Hepatic stellate cell (primary cell): Measurements from ENCODE around the gene POLR2H.
"Not testable (repeated sequence)": the region's sequence is repeated elsewhere in the genome, so short reads cannot be mapped to it uniquely, and the experiment has no call there.

Source experiments
- DNase-seq: peaks from one replicate; pipeline ENCODE4 v3.0.0; 2011; ENCODE audit warnings: low spot score

POLR2H gene

DNA sequence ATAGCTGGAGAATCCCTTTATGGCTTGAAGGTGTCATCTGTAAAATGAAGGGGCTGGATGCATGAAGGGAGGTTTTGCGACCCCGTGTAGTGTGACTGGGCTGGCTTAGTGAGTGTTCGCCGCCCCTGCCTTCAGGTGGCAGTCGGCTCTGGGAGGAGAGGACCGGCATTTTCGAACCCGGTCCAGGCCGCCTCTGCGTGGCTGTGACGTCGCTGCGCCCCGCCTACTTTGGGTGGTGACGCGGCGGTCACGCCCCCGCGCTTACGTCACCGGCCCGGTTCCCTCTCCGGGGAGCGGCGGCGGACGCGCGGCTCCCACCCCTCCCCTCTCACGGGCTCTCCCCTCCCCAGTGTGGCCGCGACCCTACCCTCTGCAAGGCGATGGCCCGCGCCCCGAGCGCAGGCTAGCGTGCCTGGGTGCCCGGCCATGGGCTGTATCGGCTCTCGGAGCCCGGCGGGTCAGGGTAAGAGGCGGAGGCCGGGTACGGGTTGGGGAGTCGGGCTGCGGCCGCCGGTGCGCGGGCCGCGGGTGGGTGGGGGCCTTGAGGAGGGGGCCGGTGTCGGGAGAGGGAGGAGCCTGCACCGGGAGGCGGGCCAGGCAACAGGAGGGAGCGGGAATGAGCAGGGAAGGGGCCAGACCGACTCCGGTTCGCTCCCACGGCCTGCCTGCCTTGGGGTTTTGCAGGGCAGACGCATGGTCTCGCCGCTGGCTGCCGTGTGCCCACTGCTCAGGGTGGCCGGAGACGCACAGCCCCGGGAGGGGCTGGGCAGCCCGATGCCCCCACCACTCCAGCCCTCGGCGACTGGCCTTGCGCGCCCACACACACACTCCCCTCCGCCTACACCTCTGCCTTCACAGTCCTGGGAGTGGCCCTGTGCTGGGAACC is 25.6 kb upstream of the POLR2H start:
- DNase-seq, result peak; percentile 79

DNA sequence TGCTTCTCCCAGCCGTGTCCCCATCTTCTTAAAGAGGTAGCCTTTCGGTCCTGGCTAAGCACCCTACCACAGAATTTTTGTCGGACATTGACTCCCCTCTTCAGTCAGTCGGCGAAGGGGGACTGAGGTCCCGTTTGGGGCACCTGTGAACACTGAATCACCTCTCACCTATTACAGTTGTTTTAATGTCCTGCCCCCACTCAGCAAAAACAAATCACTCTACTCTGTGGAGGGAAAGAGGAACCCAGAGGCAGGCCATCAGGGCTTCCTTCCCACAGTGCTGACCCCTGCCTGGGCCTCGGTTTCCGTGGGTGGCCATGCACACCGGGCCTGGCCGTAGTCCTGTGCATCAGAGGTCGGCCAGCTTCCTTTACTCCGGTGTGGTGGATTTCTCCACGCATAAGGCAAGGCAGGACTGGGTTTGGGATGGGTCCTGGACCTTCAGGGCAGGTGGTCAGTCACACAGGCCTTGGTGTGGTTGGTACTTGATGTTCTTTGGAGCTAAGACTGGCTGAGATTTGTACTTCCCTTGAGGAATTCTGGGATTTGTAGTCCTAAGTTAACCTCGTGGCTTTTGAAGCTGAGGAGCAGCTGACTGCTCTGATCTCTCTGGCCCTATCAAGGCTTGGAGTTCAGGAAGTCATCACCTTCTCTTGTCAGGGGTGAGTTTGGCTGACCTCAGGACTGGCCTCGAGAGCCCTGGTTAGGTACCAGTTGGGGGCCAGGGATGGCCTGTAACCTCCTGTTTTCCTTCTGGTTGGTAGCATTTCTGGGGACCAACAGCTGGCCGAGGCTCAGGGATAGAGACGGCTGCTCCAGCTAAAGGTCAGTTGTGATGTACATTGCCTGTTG is 24.7 kb upstream of the POLR2H start:
- DNase-seq, result no peak

DNA sequence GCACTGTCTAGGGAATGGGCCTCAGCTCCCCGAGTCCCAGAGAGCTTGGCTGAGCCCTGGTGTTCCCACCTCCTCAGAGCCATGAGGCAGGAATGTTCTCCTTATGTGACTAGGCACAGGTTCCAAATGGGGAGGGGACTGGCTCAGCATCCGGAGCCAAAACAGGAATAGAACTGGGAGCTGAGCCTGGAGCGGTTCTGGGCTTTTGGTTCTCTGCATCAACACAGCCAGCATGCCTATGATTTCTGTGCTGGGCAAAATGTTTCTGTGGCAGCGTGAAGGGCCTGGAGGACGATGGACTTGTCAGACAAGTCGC is 24.2 kb upstream of the POLR2H start, which contains the start of gene FAM131A:
TSS of gene FAM131A (plus strand) at position 202 of the 316 bp plus-strand sequence. CDS start at position 233, 31 bp downstream.
- DNase-seq, result no peak

DNA sequence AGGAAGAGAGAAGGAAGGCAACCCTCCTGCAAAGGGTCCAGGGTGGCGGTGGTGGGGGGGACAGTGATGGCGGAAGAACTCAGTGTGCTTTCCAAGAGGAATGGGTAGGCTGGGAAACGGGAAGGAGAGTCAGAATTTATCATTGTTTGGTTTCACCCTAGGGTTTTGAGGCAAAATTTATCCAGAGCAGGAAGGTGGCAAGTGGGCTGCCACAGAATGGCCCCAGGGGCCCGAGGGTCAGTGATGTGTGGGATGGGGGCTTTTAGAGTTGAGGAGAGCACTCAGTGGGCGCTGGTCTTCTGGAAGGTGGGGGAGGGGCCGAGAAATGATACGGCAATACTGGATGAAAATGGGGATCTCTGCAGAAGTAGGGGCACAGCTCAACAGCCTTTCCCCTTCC is 23.5 kb upstream of the POLR2H start:
- DNase-seq, result no peak

DNA sequence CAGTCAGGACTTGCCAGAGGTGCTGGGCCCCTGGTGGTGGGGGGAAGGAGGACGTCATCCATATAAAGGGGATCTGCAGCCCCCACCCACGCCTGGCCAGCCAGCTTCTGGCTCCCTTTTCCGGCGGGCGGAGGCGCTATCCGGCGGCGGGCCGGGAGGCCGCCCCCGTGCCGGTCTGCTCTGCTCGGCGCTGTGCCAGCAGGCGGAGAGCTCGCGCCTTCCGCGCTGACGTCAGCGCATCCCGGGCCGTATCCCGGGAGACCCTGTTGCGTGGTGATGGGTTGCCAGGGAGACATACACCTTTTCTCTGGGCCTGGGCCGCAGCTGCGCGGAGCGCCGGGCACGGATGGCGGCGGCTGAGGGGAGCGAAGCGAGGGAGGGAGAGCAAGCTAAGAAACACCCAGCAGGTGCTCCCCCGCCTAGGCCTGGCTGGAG is 23.0 kb upstream of the POLR2H start:
- peak; percentile 85 for DNase-seq

DNA sequence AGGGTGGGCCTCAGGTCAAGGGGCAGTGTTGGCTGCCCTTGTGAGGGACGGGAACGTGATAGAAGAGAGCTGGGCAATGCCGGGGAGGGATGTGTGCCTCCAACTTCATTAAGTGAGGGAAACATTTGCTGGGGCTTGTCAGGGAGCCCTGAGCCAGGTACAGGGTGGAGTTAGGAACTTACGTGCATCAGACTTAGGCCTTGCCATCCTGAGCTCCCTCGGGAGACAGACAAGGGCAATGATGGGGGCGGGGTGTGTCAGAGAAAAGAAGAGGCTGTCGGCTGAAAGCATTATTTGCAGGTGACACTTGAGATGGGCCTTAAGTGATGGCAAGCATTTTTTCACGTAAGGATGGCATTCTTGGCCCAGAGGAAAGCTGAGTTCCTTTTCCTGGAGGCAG is 22.5 kb upstream of the POLR2H start:
- no peak for DNase-seq

DNA sequence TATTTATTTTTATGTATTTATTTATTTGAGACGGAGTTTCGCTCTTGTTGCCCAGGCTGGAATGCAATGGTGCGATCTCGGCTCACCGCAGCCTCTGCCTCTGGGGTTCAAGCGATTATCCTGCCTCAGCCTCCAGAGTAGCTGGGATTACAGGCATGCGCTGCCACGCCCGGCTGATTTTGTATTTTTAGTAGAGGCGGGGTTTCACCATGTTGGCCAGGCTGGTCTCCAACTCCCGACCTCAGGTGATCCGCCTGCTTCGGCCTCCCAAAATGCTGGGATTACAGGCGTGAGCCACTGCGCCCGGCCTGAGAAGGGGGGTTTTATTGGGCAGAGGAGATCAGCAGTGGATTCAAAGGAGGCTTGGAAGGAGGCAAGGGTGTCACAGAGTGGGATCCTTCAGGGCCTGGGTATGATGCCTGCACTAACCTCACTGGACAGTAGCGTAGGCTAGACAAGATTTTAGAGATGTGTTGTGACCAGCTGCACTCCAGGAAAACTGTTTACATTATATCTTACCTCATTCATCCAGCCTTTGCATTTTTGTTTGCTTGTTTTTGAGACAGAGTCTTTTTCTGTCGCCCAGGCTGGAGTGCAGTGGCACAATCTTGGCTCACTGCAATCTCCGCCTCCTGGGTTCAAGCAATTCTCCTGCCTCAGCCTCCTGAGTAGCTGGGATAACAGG is 21.9 kb upstream of the POLR2H start:
- not testable (repeated sequence) for DNase-seq

DNA sequence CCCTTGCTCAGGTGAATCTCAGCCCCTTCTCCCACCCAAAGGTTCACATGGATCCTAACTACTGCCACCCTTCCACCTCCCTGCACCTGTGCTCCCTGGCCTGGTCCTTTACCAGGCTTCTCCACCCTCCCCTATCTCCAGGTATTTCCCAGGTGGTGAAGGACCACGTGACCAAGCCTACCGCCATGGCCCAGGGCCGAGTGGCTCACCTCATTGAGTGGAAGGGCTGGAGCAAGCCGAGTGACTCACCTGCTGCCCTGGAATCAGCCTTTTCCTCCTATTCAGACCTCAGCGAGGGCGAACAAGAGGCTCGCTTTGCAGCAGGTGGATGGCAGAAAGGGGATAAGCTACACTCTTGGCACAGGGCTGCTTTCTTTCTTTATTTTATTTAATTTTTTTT is 19.6 kb upstream of the POLR2H start:
- no peak for DNase-seq

DNA sequence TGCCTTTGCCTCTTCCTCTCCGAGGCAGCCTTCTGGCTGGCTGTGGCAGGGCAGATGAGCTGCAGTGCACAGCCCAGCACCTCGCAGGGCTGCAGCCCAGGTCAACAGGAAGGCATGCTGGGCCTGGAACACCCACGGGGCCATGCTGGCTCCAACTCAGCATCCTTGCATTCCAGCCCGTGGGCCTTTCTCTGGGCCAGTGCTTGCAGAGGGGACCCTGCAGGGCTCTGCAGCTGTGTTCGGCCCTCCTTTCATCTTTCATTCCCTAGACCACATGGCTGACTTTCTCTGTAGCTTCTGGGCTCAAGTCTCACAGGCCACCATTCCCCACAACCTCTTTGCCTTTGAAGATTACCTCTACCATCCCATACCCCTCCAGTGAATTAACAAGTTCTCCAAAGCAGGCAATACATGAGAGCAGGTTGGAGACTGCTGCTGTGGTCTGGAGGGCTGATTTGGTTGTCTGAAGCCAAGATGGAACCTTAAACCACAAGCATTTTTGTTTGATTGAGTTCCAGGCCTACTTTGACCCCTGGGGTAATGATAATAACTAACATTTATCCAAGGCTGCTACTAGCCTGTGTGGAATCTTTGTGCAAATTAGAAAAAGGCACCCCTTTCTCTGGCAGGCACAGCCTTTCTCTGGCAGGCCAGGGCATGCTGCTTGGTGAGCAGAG is 18.2 kb upstream of the POLR2H start:
- DNase-seq, result no peak

DNA sequence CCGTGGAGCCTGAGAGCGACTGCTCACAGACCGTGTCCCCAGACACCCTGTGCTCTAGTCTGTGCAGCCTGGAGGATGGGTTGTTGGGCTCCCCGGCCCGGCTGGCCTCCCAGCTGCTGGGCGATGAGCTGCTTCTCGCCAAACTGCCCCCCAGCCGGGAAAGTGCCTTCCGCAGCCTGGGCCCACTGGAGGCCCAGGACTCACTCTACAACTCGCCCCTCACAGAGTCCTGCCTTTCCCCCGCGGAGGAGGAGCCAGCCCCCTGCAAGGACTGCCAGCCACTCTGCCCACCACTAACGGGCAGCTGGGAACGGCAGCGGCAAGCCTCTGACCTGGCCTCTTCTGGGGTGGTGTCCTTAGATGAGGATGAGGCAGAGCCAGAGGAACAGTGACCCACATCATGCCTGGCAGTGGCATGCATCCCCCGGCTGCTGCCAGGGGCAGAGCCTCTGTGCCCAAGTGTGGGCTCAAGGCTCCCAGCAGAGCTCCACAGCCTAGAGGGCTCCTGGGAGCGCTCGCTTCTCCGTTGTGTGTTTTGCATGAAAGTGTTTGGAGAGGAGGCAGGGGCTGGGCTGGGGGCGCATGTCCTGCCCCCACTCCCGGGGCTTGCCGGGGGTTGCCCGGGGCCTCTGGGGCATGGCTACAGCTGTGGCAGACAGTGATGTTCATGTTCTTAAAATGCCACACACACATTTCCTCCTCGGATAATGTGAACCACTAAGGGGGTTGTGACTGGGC is 16.8 kb upstream of the POLR2H start:
- no peak for DNase-seq

DNA sequence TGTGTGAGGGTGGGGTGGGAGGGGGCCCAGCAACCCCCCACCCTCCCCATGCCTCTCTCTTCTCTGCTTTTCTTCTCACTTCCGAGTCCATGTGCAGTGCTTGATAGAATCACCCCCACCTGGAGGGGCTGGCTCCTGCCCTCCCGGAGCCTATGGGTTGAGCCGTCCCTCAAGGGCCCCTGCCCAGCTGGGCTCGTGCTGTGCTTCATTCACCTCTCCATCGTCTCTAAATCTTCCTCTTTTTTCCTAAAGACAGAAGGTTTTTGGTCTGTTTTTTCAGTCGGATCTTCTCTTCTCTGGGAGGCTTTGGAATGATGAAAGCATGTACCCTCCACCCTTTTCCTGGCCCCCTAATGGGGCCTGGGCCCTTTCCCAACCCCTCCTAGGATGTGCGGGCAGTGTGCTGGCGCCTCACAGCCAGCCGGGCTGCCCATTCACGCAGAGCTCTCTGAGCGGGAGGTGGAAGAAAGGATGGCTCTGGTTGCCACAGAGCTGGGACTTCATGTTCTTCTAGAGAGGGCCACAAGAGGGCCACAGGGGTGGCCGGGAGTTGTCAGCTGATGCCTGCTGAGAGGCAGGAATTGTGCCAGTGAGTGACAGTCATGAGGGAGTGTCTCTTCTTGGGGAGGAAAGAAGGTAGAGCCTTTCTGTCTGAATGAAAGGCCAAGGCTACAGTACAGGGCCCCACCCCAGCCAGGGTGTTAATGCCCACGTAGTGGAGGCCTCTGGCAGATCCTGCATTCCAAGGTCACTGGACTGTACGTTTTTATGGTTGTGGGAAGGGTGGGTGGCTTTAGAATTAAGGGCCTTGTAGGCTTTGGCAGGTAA is 16.0 kb upstream of the POLR2H start:
- peak; percentile 89 for DNase-seq

DNA sequence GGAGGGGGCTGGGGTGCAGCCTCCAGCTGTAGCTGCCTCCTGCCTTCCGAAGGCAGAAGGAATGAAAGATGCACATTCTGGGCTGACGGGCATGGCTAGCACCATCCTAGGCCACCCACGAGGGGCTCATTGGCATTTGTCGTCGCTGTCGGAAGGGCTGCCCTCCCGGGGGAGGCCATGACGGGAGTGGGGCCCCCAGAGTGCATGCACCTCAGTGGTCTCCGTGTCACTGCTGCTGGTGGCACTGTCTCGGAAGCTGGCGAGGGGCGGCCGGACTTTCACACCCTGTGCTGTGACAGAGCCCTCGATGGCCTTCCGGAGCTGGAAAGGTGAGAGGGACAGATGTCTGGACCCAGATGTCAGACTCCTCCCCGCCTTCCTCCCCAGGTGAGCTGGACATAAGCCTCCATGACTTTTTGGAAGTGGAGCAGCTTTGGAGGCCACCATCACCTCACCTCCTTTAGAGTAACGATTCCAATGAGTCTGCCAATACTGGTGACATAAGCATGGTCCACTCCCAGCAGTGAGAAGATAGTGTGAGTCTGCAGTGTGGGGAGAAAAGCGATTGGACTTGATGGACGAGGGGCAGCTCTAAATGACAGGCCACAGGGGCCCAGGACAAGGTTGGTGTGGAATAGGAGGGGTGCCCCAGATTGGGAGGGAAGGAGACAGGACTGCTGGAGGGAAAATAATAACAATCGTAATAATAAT is 14.9 kb upstream of the POLR2H start:
- DNase-seq, result no peak

DNA sequence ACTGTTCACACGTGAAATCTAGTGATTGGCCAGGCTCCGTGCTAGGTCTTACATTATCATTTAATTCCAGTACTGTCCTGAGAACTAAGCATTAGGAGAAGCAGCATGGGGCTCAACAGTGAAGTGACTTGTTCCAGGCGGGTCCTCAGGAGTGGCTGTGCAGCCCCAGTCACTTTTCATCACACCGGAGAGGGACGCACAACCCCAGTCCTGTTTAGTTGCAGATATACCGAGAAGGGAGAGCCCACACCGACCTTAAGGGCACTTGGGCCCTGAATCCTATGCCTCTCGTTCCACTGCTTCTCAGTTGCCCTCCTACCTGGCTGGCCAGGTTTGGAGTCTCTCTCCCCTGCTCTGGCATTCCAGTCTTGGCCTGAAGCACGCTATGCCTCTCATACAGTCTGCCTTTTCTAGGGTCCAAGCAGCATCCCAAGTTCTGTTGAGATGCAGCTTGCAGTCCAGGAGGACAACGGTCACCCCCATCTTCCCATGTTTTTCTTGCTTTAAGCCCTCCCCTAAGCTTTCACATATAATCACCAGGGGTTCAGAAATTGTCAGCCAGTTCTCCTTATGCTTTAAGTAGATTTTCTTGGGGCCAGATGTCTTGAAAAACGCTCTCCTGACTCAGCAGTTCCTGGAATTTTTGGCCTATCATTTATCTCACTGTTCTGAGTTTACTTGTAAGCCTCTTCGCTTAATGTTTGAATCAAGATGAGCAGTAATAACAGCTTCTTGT is 14.0 kb upstream of the POLR2H start:
- no peak for DNase-seq

DNA sequence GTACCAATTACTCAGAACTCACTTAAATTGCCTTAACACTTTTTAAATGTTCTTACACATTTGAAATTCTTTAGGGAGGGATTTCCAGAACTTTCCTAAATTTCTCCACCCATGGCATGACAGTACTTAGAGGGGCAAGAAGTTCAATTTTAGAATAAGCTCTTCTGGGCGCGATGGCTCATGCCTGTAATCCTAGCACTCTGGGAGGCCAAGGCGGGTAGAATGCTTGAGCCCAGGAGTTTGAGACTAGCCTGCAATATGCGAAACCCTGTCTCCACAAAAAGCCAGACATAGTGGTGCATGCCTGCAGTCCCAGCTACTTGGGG is 13.5 kb upstream of the POLR2H start:
- DNase-seq, result no peak

DNA sequence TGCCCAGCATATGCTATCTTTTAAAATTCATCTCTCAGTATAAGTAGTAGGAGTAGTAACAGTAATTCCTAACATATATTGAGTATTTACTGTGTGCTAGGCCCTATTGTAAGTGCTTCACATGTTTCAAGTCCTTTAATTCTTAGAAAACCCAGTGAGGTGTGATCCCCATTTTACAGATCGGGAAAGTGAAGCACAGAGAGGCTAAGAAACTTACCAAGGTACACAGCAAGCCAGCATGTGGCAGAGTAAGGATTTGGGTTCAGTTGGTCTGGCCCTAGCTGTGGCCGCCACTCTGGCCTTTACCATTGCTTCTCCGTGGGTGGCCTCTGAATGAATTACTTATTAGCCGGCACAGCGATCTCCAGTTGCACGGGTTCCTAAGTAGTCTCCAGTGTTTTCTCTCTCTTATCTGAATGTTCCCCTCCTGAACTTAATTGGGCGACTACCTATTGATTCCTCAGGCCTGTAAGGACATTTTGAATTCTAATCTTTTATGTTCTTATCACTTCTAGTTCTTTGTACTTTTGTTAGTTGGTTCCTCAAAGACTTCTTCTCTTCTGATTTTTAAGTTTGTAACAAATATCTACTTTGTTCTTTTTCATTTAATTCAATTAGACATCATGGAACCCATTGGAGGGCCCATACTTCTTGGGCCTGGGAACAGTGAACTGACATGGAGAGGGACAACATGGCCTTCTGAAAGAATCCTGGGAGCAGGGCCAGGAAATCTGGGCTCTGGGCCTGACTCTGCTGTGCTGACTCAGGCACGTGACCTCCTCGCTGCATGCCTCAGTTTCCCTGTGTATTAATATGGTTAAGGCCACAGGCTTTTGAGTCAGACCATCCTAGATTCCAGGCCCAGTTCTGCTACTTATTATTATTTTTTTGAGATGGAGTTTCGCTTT is 11.7 kb upstream of the POLR2H start:
- DNase-seq, result no peak

DNA sequence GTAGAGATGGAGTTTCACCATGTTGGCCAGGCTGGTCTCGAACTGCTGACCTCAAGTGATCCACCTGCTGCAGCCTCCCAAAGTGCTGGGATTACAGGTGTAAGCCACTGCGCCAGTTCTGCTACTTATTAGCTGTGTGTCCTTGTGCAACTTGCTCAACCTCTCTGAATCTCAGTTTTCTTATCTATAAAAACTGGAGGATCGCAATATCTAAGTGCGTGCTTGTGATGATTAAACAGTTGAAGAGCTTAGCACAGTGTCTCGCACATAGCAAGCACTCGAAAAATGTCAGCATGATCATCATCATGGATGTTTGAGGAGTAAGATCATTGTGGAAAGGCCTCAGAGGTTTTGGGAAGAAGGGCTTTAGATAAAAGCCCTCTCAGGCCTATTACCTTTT is 10.9 kb upstream of the POLR2H start:
- DNase-seq, result no peak

DNA sequence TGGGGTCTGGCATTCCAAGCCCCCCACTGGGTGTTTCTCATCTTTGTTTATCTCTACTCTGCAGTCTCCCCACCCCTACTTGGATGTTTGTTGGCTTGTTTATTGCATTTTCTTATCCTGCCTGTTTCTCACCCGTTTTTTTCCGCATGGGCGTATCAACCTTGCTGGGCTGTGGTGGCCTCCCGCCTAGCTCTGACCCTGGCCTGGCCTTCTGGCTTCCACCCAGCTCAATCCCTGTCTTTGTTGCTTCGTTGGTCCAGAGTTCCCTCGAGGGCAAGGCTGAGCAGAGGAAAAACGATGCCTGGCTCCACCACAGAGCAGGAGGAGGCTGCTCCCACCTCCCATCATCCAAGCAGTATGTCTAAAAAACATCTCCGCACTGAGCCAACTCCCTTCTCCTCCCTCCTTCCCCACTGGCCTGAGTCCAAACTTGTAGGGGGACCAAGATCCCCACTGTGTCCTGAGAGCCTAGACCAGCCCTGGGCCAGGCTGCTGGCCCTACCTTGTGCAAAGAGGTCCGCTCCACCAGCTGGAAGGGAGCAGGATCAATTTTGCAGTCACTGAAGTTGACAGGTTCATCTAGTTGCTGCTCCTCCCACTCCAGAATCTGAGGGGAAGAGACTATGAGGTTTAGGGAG is 9.9 kb upstream of the POLR2H start:
- DNase-seq, result no peak
